Neural progenitor cell (in vitro differentiated cells): ENCODE measurements around the gene PCGF6. TPM values are rescaled to one million over a fixed set of nuclear protein-coding genes. Genes with fewer than 3 reads are reported as not detected.

Source experiments
- DNase-seq: peaks from one replicate; pipeline ENCODE4 v3.0.0-alpha.2; 2016; ENCODE audit warnings: low spot score
- H2AFZ ChIP-seq: fragments of 200-600 bp; sonication (generic); replicated peaks from 2 replicates; pipeline ENCODE4 v1.6.1; 2016; ENCODE audit warnings: antibody characterized with exemption
- H3F3A ChIP-seq: fragments of 200-600 bp; sonication (generic); 2 replicates; pipeline ENCODE4 v1.6.1; 2016; ENCODE audit warnings: antibody characterized with exemption, low read depth
- H3K27ac ChIP-seq: fragments of 200-600 bp; sonication (generic); 2 replicates; pipeline ENCODE4 v1.5.1; 2016; ENCODE audit warnings: mild to moderate bottlenecking
- H3K27me3 ChIP-seq: fragments of 200-600 bp; sonication (generic); 2 replicates; pipeline ENCODE4 v1.6.1; 2016; ENCODE audit warnings: mild to moderate bottlenecking, moderate library complexity
- H3K36me3 ChIP-seq: fragments of 200-600 bp; sonication (generic); 2 replicates; pipeline ENCODE4 v1.5.1; 2016
- H3K4me1 ChIP-seq: fragments of 200-600 bp; sonication (generic); 2 replicates; pipeline ENCODE4 v1.6.1; 2016; ENCODE audit warnings: mixed run types
- H3K4me2 ChIP-seq: fragments of 200-600 bp; sonication (generic); 2 replicates; pipeline ENCODE4 v1.6.1; 2016
- H3K4me3 ChIP-seq: fragments of 200-600 bp; sonication (generic); 2 replicates; pipeline ENCODE4 v1.5.1; 2016
- H3K79me2 ChIP-seq: fragments of 200-600 bp; sonication (generic); 2 replicates; pipeline ENCODE4 v1.6.1; 2016; ENCODE audit warnings: low read depth
- H3K9ac ChIP-seq: fragments of 200-600 bp; sonication (generic); 2 replicates; pipeline ENCODE4 v1.6.1; 2016
- H3K9me3 ChIP-seq: fragments of 200-600 bp; sonication (generic); 2 replicates; pipeline ENCODE4 v1.5.1; 2016; ENCODE audit warnings: low read depth
- H4K20me1 ChIP-seq: fragments of 200-600 bp; sonication (generic); 2 replicates; pipeline ENCODE4 v1.6.1; 2016; ENCODE audit warnings: low read depth
- H3K27ac Mint-ChIP-seq: 3 replicates; pipeline ENCODE4 v1.8.0; 2021; ENCODE audit warnings: mixed read lengths
- H3K27me3 Mint-ChIP-seq: 2 replicates; pipeline ENCODE4 v1.8.0; 2022; ENCODE audit warnings: low read depth, mild to moderate bottlenecking, inconsistent platforms, moderate library complexity, mixed read lengths; ENCODE audit not compliant: insufficient read depth
- H3K36me3 Mint-ChIP-seq: 3 replicates; pipeline ENCODE4 v1.8.0; 2021; ENCODE audit warnings: mixed read lengths
- H3K4me1 Mint-ChIP-seq: 3 replicates; pipeline ENCODE4 v1.8.0; 2021; ENCODE audit warnings: mixed read lengths
- H3K4me3 Mint-ChIP-seq: 3 replicates; pipeline ENCODE4 v1.8.0; 2021; ENCODE audit warnings: mild to moderate bottlenecking, moderate library complexity, mixed read lengths
- H3K9me3 Mint-ChIP-seq: 3 replicates; pipeline ENCODE4 v1.8.0; 2020; ENCODE audit warnings: mixed read lengths
- CTCF ChIP-seq: fragments of 200-600 bp; sonication (generic); IDR thresholded peaks from 2 replicates; pipeline ENCODE4 v1.5.1; 2017; ENCODE audit warnings: antibody characterized with exemption, mild to moderate bottlenecking
- EZH2 ChIP-seq: fragments of 200-600 bp; sonication (generic); IDR thresholded peaks from 2 replicates; pipeline ENCODE4 v1.6.1; 2017; ENCODE audit warnings: antibody characterized with exemption, mild to moderate bottlenecking, moderate library complexity
- EZH2phosphoT487 ChIP-seq: fragments of 200-600 bp; sonication (generic); IDR thresholded peaks from 2 replicates; pipeline ENCODE4 v1.6.1; 2017; ENCODE audit warnings: antibody characterized with exemption
- total RNA-seq: library from RNA; depleted of rRNA; stranded (reverse); fragments of >200 nt; gene quantifications from 2 replicates; pipeline ENCODE4 v1.2.3, GENCODE V29; 2015; ENCODE audit warnings: low replicate concordance

The PCGF6 gene
- total RNA-seq, 1 donor from 2014 or later: 28.8 TPM

- H3K4me1 Mint-ChIP-seq: peaks cover 29% of the 10 kb centered on the region
- H3K9ac ChIP-seq: peak within 1 kb of the TSS; percentile 77
- H3K9me3 Mint-ChIP-seq: no peaks in the 10 kb centered on the region
- H3K27ac ChIP-seq: no peak within 1 kb of the TSS
- H3K27me3 Mint-ChIP-seq: peaks cover 4% of the 10 kb centered on the region
- H3K27ac Mint-ChIP-seq: peak within 1 kb of the TSS; percentile 97
- H3K4me3 ChIP-seq: peak within 1 kb of the TSS; percentile 75
- H3F3A ChIP-seq: peaks cover 4% of the 10 kb centered on the region
- H3K36me3 ChIP-seq: peaks cover 16% of the 10 kb centered on the region
- TF ChIP-seq EZH2 (no peak), CTCF (peak; percentile 28), EZH2phosphoT487 (no peak)
- H4K20me1 ChIP-seq: no peaks in the 10 kb centered on the region
- no peaks in the 10 kb centered on the region for H3K27me3 ChIP-seq
- H2AFZ ChIP-seq: peak within 1 kb of the TSS; percentile 66
- H3K4me2 ChIP-seq: peak within 1 kb of the TSS; percentile 83
- peaks cover 76% of the 10 kb centered on the region for H3K79me2 ChIP-seq
- peaks cover 23% of the 10 kb centered on the region for H3K4me1 ChIP-seq
- DNase-seq: peak; percentile 98
- peak within 1 kb of the TSS; percentile 95 for H3K4me3 Mint-ChIP-seq
- no peaks in the 10 kb centered on the region for H3K9me3 ChIP-seq
- H3K36me3 Mint-ChIP-seq: peaks cover 5% of the 10 kb centered on the region
Measured at GRCh38 chr10:103396067-103396788, 45.3 kb upstream of the PCGF6 start, which contains the start of the genes ATP5MK and PDCD11. Gene ATP5MK, minus strand, starts transcription at chr10:103396475. Its CDS starts 4,018 bp downstream, at chr10:103392457. Gene PDCD11, plus strand, starts transcription at chr10:103396626. Its CDS starts 1,801 bp downstream, at chr10:103398427.

GRCh38 chr10:103395754-103396066 lies 44.8 kb upstream of the PCGF6 start:
- peaks cover 23% of the 10 kb centered on the region for H3K4me1 ChIP-seq
- peak overlapping the region; percentile 78 for H3K4me2 ChIP-seq
- no peak for TF ChIP-seq CTCF
- TF ChIP-seq EZH2: no peak
- TF ChIP-seq EZH2phosphoT487: no peak
- no peaks in the 10 kb centered on the region for H3K9me3 Mint-ChIP-seq
- H3K27ac ChIP-seq: no peak overlapping the region
- peaks cover 4% of the 10 kb centered on the region for H3K27me3 Mint-ChIP-seq
- peak; percentile 44 for DNase-seq
- peak overlapping the region; percentile 95 for H3K4me3 Mint-ChIP-seq
- peak overlapping the region; percentile 75 for H3K4me3 ChIP-seq
- peaks cover 4% of the 10 kb centered on the region for H3F3A ChIP-seq
- H3K9ac ChIP-seq: peak overlapping the region; percentile 68
- no peaks in the 10 kb centered on the region for H3K9me3 ChIP-seq
- H2AFZ ChIP-seq: no peak overlapping the region
- peaks cover 80% of the 10 kb centered on the region for H3K79me2 ChIP-seq
- H3K27ac Mint-ChIP-seq: peak overlapping the region; percentile 51
- peaks cover 29% of the 10 kb centered on the region for H3K4me1 Mint-ChIP-seq
- H4K20me1 ChIP-seq: no peaks in the 10 kb centered on the region
- H3K27me3 ChIP-seq: no peaks in the 10 kb centered on the region
- H3K36me3 ChIP-seq: peaks cover 16% of the 10 kb centered on the region
- peaks cover 9% of the 10 kb centered on the region for H3K36me3 Mint-ChIP-seq

GRCh38 chr10:103394180-103394579 lies 43.2 kb upstream of the PCGF6 start:
- Histone ChIP-seq H3K36me3 (peaks cover 16% of the 10 kb centered on the region), H3K9ac (no peak overlapping the region), H3K79me2 (peaks cover 75% of the 10 kb centered on the region), H3K4me1 (peaks cover 23% of the 10 kb centered on the region), H3K4me2 (peak overlapping the region; percentile 15), H3K9me3 (no peaks in the 10 kb centered on the region), H3F3A (peaks cover 5% of the 10 kb centered on the region), H3K4me3 (no peak overlapping the region), H3K27me3 (no peaks in the 10 kb centered on the region), H3K27ac (no peak overlapping the region), H4K20me1 (peaks cover 4% of the 10 kb centered on the region), H2AFZ (no peak overlapping the region)
- no peak for TF ChIP-seq CTCF
- TF ChIP-seq EZH2phosphoT487: no peak
- TF ChIP-seq EZH2: no peak
- peaks cover 29% of the 10 kb centered on the region for H3K4me1 Mint-ChIP-seq
- no peaks in the 10 kb centered on the region for H3K9me3 Mint-ChIP-seq
- H3K36me3 Mint-ChIP-seq: peaks cover 7% of the 10 kb centered on the region
- DNase-seq: no peak
- H3K27ac Mint-ChIP-seq: no peak overlapping the region
- peak overlapping the region; percentile 78 for H3K4me3 Mint-ChIP-seq
- peaks cover 4% of the 10 kb centered on the region for H3K27me3 Mint-ChIP-seq
